ENCODE results near the gene RAB20. TPM values are rescaled to one million over a fixed set of nuclear protein-coding genes. Genes with fewer than 3 reads are reported as not detected.

The RAB20 gene
- total RNA-seq, 1 donor from 2014 or later, result 2.6 TPM

DNA sequence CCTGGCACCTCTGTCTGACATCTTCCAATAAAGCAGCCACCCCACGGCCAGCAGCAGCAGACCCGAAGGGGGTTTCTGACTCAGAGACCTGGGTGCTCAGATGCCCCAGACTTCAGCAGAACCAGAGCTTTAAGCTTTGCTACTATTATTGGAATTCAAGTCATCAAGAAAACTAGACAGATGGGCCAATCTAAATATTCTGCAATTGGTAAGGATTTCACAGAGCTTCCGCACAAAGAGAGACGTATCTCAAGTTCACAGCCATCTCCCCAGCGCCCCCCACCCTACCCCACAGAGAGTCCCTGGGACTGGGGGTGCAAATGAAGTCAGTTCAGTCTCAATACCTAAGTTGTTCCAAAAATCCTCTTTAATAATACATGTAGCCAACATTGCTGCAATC lies 38.8 kb downstream of the RAB20 start:
- Histone ChIP-seq H4K20me1 (ENCODE audit: insufficient read depth, low read length) (peaks cover 6% of the 10 kb centered on the region), H3K36me3 (ENCODE audit: insufficient read depth, low read length) (no peaks in the 10 kb centered on the region), H3K9me3 (ENCODE audit: insufficient read depth, low read depth, low read length) (no peaks in the 10 kb centered on the region), H3K9ac (ENCODE audit: low read length) (no peak overlapping the region), H3K4me2 (ENCODE audit: low read length) (no peak overlapping the region), H3K4me3 (ENCODE audit: insufficient read depth, low read depth, low read length) (no peak overlapping the region), H2AFZ (ENCODE audit: low read depth, low read length) (no peak overlapping the region), H3K27me3 (ENCODE audit: insufficient read depth, low read length) (no peaks in the 10 kb centered on the region), H3K4me1 (ENCODE audit: insufficient read depth, low read length) (peaks cover 7% of the 10 kb centered on the region), H3K27ac (ENCODE audit: low read depth, low read length) (no peak overlapping the region), H3K79me2 (ENCODE audit: insufficient read depth, low read length) (no peaks in the 10 kb centered on the region)
- TF ChIP-seq, protein P1, sequence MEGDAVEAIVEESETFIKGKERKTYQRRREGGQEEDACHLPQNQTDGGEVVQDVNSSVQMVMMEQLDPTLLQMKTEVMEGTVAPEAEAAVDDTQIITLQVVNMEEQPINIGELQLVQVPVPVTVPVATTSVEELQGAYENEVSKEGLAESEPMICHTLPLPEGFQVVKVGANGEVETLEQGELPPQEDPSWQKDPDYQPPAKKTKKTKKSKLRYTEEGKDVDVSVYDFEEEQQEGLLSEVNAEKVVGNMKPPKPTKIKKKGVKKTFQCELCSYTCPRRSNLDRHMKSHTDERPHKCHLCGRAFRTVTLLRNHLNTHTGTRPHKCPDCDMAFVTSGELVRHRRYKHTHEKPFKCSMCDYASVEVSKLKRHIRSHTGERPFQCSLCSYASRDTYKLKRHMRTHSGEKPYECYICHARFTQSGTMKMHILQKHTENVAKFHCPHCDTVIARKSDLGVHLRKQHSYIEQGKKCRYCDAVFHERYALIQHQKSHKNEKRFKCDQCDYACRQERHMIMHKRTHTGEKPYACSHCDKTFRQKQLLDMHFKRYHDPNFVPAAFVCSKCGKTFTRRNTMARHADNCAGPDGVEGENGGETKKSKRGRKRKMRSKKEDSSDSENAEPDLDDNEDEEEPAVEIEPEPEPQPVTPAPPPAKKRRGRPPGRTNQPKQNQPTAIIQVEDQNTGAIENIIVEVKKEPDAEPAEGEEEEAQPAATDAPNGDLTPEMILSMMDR (IDR thresholded peaks at IDR 0.05; ENCODE audit: insufficient read depth, low read depth, low read length), result no peak
- no peak for TF ChIP-seq EZH2 (IDR thresholded peaks at IDR 0.05; ENCODE audit: insufficient read depth, low read length)
- FAIRE-seq (no peak), DNase-seq (ENCODE audit: low read depth) (no peak)
- Mint-ChIP-seq H3K36me3 (ENCODE audit: low read depth, unreplicated experiment) (no peaks in the 10 kb centered on the region), H3K27ac (ENCODE audit: unreplicated experiment) (no peak overlapping the region), H3K4me3 (ENCODE audit: unreplicated experiment) (no peak overlapping the region), H3K27me3 (ENCODE audit: low read depth, unreplicated experiment) (peaks cover 16% of the 10 kb centered on the region), H3K4me1 (ENCODE audit: low read depth, unreplicated experiment) (no peaks in the 10 kb centered on the region), H3K9me3 (ENCODE audit: unreplicated experiment) (no peaks in the 10 kb centered on the region)

DNA sequence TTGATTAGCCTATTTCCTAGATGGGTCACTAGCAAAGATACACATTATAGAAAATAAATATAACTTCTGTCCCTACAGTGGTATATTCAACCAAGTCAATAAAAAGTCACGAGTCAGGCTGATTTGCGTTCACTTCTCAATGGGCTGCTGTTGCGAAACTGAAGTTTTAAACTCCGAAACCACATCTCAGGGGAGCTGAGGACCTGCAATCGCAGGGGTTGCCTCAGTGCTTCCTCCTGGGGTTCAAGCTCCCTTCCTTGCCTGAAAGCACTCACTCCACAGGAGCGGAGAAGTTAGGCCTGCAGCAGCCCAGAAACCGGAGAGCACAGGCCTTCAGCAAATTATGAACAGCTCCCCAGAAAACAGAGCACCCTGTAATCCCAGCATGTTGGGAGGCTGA lies 39.6 kb downstream of the RAB20 start:
- DNase-seq (ENCODE audit: low read depth) (no peak), FAIRE-seq (no peak)
- TF ChIP-seq, protein P1 (IDR thresholded peaks at IDR 0.05; ENCODE audit: insufficient read depth, low read depth, low read length), result no peak
- TF ChIP-seq EZH2 (IDR thresholded peaks at IDR 0.05; ENCODE audit: insufficient read depth, low read length), result no peak
- no peak overlapping the region for H3K4me2 ChIP-seq (ENCODE audit: low read length)
- H4K20me1 ChIP-seq (ENCODE audit: insufficient read depth, low read length), result peaks cover 6% of the 10 kb centered on the region
- H3K4me3 ChIP-seq (ENCODE audit: insufficient read depth, low read depth, low read length), result no peak overlapping the region
- Mint-ChIP-seq H3K27me3 (ENCODE audit: low read depth, unreplicated experiment) (peaks cover 16% of the 10 kb centered on the region), H3K36me3 (ENCODE audit: low read depth, unreplicated experiment) (peaks cover 5% of the 10 kb centered on the region), H3K9me3 (ENCODE audit: unreplicated experiment) (no peaks in the 10 kb centered on the region), H3K4me3 (ENCODE audit: unreplicated experiment) (no peak overlapping the region), H3K4me1 (ENCODE audit: low read depth, unreplicated experiment) (peaks cover 4% of the 10 kb centered on the region), H3K27ac (ENCODE audit: unreplicated experiment) (no peak overlapping the region)
- peaks cover 7% of the 10 kb centered on the region for H3K4me1 ChIP-seq (ENCODE audit: insufficient read depth, low read length)
- H3K27me3 ChIP-seq (ENCODE audit: insufficient read depth, low read length), result no peaks in the 10 kb centered on the region
- no peak overlapping the region for H3K9ac ChIP-seq (ENCODE audit: low read length)
- H2AFZ ChIP-seq (ENCODE audit: low read depth, low read length), result no peak overlapping the region
- no peaks in the 10 kb centered on the region for H3K79me2 ChIP-seq (ENCODE audit: insufficient read depth, low read length)
- no peak overlapping the region for H3K27ac ChIP-seq (ENCODE audit: low read depth, low read length)
- no peaks in the 10 kb centered on the region for H3K9me3 ChIP-seq (ENCODE audit: insufficient read depth, low read depth, low read length)
- H3K36me3 ChIP-seq (ENCODE audit: insufficient read depth, low read length), result no peaks in the 10 kb centered on the region

DNA sequence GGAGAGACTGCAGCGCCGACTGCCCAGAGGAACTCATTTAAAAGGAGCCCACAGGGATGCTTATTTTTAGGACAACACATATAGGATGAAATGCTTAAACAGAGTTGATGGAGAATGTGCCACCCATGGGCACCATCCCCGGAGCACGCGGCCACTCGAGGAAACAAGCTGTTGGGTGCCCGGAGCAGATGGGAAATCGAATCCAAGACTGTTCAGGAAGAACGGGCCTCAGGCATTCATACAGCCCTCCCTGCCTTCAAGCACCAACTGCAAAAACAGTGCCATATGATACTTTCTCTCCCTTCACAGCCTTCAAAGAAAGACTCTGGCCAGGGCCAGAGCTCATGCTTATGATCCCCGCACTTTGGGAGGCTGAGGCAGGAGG lies 40.2 kb downstream of the RAB20 start:
- DNase-seq (ENCODE audit: low read depth), result no peak
- Histone ChIP-seq H3K4me1 (ENCODE audit: insufficient read depth, low read length) (peaks cover 7% of the 10 kb centered on the region), H3K4me2 (ENCODE audit: low read length) (peak overlapping the region; percentile 11), H4K20me1 (ENCODE audit: insufficient read depth, low read length) (peaks cover 9% of the 10 kb centered on the region), H3K4me3 (ENCODE audit: insufficient read depth, low read depth, low read length) (no peak overlapping the region), H3K27ac (ENCODE audit: low read depth, low read length) (no peak overlapping the region), H2AFZ (ENCODE audit: low read depth, low read length) (no peak overlapping the region), H3K27me3 (ENCODE audit: insufficient read depth, low read length) (no peaks in the 10 kb centered on the region), H3K9me3 (ENCODE audit: insufficient read depth, low read depth, low read length) (no peaks in the 10 kb centered on the region), H3K36me3 (ENCODE audit: insufficient read depth, low read length) (no peaks in the 10 kb centered on the region), H3K79me2 (ENCODE audit: insufficient read depth, low read length) (no peaks in the 10 kb centered on the region), H3K9ac (ENCODE audit: low read length) (no peak overlapping the region)
- no peak overlapping the region for H3K27ac Mint-ChIP-seq (ENCODE audit: unreplicated experiment)
- H3K4me1 Mint-ChIP-seq (ENCODE audit: low read depth, unreplicated experiment), result peaks cover 4% of the 10 kb centered on the region
- TF ChIP-seq EZH2 (IDR thresholded peaks at IDR 0.05; ENCODE audit: insufficient read depth, low read length), result no peak
- TF ChIP-seq, protein P1 (IDR thresholded peaks at IDR 0.05; ENCODE audit: insufficient read depth, low read depth, low read length), result no peak
- H3K4me3 Mint-ChIP-seq (ENCODE audit: unreplicated experiment), result no peak overlapping the region
- peaks cover 6% of the 10 kb centered on the region for H3K36me3 Mint-ChIP-seq (ENCODE audit: low read depth, unreplicated experiment)
- no peaks in the 10 kb centered on the region for H3K9me3 Mint-ChIP-seq (ENCODE audit: unreplicated experiment)
- peaks cover 14% of the 10 kb centered on the region for H3K27me3 Mint-ChIP-seq (ENCODE audit: low read depth, unreplicated experiment)
- no peak for FAIRE-seq

All from astrocyte (in vitro differentiated cells and primary cell).